ENCODE data around the gene STK31.
A peak's percentile ranks its signal among the peaks of the same experiment; 100 is the strongest.
"Not testable (repeated sequence)": the region's sequence is repeated elsewhere in the genome, so short reads cannot be mapped to it uniquely, and the experiment has no call there.

The STK31 gene, protein sequence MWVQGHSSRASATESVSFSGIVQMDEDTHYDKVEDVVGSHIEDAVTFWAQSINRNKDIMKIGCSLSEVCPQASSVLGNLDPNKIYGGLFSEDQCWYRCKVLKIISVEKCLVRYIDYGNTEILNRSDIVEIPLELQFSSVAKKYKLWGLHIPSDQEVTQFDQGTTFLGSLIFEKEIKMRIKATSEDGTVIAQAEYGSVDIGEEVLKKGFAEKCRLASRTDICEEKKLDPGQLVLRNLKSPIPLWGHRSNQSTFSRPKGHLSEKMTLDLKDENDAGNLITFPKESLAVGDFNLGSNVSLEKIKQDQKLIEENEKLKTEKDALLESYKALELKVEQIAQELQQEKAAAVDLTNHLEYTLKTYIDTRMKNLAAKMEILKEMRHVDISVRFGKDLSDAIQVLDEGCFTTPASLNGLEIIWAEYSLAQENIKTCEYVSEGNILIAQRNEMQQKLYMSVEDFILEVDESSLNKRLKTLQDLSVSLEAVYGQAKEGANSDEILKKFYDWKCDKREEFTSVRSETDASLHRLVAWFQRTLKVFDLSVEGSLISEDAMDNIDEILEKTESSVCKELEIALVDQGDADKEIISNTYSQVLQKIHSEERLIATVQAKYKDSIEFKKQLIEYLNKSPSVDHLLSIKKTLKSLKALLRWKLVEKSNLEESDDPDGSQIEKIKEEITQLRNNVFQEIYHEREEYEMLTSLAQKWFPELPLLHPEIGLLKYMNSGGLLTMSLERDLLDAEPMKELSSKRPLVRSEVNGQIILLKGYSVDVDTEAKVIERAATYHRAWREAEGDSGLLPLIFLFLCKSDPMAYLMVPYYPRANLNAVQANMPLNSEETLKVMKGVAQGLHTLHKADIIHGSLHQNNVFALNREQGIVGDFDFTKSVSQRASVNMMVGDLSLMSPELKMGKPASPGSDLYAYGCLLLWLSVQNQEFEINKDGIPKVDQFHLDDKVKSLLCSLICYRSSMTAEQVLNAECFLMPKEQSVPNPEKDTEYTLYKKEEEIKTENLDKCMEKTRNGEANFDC

DNA sequence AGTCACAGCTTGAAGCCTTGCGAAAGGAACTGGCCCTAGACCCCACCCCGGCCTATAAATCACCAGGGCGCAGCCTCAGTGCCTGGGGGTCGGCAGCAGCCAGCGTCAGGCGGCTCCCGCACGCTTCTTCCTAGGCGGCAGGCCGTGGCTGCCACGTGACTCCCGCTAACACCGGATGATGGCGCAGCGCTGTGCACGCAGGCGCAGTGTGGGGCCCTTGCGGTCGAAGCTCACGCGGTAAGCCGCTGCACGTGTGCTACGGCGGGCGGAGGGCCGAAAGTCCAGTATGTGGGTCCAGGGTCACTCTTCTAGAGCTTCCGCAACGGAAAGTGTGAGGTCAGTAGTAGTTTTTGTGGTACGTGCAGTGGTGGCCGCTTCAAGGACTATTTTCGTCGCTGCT, at the start of gene STK31:
Gene STK31 (plus strand): TSS at position 220 of the 400 bp plus-strand sequence. CDS start 67 bp downstream, at position 287.
- no peak for DNase-seq

DNA sequence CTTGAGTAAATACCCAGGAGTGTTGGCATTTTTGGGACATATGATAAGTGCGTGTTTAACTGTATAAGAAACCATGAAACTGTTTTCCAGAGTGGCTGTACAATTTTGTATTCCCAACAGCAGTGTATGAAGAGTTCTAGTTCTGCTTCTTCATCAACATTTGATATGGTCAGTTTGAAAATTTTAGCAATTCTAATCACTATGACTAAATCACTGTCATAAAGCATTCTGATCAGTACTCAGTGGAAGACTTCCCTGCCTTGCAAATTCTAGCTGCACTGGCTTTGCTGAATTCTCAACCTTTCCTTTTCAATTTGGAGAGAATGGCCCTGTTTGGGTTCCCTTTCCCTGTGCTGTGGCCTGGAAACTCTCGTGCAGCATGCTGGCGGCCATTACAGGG, 48.6 kb upstream of the STK31 start:
- no peak for DNase-seq

DNA sequence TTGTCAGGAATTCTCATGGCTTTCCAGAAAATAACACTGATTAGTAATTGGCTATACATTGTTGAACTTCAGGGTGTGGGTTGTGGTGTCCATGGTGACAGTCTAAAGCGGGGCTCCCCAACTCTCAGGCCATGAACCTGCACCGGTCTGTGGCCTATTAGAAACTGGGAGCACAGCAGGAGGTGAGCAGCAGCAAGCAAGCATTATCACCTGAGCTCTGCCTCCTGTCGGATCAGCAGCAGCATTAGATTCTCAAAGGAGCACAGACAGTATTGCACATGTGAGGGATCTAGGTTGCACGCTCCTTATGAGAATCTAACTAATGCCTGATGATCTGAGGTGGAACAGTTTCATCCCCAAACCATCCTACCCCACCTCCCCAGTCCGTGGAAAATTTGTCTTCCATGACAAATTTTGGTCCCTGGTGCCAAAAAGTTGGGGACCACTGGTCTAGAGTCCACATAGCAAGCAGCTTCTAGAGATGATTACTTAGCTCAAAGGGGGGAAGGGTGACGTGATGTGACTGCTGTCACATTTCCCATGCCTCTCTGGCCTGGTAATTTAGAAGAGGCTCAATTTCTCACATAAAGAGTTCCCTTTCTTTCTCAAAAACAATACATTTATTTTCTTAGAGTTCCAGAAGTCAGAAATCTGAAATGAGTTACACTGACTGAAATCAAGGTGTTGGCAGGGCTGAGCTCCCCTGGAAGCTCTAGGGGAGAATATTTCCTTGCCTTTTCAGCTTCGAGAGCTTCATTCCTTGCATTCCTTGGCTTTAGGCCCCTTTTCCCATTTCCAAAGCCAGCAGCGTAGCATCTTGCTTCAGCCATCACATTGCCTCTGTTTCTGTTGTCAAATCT, 47.7 kb upstream of the STK31 start:
- no peak for DNase-seq

DNA sequence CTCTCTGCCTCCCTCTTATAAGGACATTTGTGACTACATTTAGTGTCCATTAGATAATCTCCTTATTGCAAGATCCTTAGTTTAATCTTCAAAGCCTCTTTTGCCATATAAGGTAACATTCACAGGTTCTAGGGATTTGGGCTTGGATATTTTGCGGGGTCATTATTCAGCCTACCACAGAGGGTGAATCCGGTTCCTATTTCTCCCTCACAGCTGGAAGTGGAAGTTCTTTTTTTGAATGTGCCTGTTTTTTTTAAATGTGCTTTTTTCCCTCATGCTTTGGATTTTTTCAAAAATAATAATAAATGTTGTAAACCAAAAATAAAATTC, 47.1 kb upstream of the STK31 start:
- no peak for DNase-seq

DNA sequence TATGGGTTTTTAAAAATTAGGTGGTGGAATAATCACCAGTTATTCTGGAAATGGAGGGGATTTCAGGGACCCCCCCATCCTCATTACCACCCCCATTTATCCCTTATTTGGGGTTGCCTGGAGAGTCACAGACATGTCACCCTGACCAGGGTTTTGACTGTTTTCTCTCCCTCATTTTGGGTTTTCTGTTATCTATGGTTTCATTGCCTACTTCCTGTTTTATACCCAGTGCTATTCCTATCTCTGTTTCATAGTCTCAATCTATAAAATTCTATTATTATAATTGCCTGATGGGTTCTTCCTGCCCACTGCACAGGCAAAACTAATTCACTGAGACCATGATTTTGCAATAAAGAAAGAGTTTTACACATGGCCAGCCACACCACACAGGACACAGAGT, 45.9 kb upstream of the STK31 start:
- no peak for DNase-seq

DNA sequence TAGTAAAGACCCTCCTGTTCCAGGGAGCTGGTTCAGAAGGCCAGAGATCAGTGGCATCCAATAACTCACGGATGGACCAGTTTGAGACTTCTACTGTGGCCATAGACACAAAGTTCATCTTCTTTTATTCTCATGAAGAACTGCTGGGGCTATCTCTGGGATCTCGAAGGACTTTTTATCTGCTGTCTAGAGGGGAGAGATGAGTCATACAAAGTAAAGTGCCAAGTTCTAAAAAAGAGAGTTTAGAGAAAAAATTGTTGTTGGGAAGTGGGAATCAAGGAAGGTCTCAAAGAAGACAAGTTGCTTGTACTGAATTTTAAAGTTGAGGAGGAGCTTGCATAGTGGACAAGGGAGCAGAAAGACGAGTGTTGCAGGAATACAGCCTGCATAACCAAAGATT, 38.0 kb upstream of the STK31 start:
- DNase-seq, result no peak

DNA sequence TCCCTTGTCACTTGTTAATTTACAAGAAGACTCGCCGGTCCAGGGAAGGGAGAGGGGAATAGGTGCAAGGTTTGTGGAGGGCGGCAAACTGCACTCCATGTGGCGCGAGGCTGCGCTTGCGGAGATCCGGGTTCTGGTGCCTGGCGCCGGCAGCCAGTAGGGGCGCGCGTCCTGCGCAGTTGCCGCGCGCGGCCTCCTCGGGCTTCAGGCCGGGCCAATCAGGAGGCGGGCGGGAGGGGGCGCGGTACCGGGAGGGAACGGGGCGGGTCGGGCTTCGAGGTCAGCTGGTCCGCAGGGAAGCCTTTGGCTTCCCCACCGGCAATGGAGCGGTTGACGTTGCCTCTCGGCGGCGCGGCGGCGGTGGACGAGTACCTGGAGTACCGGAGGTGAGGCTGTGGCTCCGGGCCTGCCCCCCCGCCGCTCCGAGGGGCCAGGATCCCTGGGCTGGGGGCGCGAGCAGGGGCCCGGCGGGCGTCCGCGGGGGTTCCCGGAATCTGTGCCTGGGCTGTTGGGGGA, 30.1 kb upstream of the STK31 start, which contains the start of gene FAM221A:
Gene FAM221A (plus strand): TSS at position 302 of the 516 bp plus-strand sequence. CDS start 20 bp downstream, at position 322.
- peak; percentile 67 for DNase-seq

DNA sequence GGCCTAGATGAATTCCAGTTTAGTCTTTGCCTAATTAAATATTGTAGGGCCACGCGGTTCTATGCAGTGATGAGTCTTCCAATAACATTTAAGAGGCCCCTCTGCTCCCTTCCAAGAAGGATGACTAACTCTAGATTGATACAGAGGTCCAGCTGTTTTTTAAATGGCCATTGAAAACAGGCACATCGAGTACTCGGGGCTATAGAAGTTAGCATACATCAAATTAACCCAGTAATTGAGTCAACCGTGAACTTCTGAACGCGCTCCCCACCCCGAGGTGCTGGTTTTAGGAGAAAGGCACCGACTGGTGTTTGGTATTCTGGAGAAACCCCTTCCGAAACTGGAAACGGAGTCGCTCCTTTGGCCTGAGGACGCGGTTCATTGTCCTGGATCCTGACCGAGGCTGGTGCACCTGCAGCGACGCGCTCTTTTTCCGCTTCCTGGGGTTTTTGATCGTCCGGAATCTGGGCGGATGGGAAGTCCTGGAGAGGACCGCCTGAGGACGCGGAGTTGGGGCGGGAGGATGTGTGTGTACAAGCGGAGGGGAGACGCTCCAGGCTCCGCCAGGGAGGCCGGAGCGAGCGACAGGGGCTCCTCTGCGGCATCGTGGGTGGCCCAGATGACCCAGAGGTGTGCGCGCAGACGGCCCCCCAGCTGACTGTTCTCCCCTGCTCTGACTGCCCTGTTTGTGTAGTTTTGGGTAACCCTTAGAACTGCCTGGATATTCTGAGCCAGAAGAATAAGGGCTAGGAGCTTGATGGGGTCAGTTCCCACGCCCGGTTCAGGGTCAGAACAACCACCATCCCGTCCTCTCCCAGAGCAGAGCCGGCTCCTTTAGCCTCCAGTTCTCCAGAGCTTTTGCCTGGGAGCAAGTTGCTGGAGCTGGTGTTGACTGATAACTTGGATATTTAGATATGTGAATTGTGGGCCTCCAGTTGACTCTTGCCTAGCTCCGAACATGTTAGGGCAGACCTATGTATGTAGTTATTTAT, 29.3 kb upstream of the STK31 start:
- peak; percentile 46 for DNase-seq

DNA sequence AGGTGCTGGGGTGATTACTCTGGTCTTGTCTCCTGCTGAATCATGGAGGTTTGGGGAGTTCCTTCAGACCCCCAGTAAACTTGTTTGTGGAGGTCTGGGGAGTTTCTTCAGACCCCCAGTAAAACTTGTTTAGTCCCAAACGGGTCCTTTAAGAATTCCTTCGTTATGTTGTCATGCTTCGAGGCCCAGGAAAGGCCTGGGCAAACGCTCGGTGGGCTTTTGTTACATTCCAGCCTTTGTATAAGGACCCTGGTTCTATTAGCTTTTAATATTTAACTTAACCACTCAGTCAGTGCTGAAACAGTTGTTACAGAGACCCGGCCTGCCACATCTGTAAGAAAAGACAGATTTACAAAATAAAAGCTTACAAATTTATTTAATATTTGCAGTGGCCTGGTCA, 26.0 kb upstream of the STK31 start:
- DNase-seq, result not testable (repeated sequence)

DNA sequence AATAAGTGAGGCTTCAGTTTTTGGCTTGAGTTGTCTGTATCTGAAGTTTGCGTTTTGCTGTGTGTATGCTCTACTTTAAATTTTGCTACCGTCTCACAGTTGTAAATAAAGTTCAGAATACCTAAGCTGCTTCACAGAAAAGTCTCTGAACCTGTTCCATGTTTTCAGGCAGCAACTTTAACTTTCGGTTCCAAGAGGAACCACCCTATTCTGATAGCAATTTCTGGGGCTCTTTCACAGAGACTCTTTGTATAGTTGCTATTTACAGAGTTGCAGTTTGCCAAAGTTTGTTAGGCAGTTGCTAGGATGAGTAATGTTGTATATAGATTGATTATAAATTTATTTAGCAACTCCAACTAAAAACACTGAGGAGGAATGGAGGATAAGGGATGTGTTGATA, 24.3 kb upstream of the STK31 start:
- DNase-seq, result no peak

DNA sequence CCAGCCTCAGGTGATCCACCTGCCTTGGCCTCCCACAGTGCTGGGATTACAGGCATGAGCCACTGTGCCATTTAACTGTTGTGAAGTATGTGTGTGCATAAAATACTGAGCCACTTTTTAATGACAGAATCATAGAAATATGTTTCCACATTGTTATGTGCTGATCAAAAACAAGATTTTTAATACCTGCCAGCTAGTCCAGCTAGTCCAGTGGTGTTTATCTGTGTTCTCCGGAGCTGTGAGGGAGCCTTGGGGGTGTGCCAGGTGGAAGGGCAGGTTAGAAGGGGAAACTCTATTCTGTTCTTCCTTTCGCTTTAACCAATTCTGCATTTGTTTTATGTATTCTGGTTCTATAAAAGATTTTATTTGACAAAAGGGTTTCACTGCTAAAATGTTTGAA, 23.0 kb upstream of the STK31 start:
- no peak for DNase-seq

DNA sequence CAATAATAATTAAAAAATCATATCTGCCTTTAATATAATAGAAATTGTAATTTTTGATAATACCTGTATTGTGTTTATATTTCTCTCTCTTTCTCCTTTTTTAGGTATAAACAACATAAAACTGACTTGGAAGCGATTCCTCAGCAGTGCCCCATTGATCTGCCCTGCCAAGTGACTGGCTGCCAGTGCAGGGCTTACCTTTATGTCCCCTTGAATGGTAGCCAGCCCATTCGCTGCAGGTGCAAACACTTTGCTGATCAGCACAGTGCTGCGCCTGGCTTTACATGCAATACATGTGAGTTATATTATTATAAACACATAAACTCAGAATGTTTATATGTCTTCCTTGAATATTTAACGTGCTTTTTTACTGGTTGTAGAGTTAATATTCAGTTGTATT, 20.9 kb upstream of the STK31 start:
- DNase-seq, result no peak

DNA sequence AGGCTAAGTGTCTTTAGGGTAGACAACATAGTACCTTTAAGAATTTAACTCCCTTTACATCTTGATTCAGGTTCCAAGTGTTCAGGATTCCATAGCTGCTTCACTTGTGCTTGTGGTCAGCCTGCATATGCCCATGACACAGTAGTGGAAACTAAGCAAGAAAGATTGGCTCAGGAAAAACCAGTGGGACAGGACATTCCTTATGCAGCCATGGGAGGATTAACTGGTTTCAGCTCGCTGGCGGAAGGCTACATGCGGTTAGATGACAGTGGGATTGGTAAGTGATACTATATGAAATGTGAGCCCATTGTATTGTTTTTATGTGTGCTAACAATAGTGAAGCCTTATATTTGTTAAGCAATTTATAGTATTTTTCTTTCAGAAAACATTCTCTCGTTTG, 18.7 kb upstream of the STK31 start:
- DNase-seq, result no peak

DNA sequence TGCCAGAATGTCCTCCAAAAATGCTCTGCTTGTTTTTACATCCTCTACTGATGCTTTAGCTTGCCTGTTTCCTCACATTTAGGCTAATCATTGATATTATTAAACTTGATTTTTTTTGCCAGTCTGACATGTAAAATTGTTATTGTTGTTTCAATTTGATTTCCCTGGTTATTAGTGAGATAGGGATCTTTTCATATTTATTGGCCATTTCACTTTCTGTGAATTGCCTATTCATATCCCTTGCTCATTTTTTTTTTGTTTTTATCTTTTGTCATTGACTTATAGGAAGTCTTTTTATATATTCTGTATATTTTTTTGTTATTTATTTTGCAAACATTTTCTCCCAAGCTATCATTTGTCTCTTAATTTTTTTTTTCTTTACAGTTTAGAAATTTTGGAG, 16.8 kb upstream of the STK31 start:
- no peak for DNase-seq

DNA sequence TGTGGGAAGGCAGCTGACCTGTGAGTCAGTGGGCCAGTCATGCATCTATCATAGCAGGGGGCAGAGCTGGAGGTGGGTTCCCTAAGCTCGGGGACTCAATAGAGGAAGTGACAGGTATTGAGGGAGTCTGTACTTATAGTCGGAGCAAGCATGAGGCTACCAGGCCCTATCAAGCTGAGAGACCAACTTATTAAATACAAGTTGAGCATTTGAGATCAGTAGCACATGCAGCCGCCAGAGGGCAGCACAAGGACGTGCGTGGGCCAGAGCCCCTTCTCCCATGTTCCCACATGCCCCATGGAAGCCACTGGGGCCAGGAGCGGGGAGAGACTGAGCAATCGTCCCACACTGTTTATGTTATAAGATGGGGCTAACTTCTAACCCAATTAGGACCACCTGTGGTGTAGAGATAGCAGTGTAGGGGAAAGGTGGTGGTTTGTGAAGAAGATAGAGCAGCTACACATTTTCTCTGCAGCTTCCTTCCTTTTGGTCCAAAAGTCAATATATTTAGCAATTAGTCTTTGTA, 13.0 kb upstream of the STK31 start:
- DNase-seq, result peak; percentile 62

DNA sequence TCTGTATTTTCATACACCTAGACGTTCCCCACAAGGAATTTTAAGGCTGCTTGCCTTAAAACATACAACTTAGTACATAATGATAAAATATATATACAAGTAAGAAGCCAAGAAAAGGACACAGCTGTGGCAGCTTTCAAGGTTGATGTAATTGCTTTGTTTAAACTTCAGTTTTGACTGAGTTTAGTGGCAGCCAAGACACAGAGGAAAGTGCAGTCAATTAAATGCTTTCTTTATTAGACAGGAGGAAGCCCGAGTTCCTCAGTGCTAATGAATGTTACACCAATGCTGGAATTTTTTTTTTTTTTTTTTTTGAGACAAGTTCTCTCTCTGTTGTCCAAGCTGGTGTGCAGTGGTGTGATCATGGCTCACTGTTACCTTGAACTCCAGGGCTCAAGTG, 11.2 kb upstream of the STK31 start:
- no peak for DNase-seq

DNA sequence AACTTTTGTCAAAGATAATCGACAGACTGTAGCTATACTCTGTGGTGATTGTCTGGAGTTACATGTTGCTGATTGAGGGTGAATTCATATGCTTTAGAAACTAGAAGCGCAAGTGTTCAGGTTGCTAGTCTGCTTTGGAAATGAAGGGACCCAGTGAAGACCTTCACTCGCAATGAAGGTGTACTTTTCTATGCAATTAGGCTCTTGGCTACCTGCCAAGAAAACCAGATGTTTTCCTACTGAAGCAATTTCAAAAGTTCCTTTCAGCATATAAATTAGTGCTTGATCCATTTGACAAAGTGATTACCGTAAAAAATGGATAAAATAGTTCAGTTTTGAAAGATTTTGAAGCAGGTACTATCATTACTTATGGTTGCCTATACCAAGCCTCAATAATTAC, 10.0 kb upstream of the STK31 start:
- DNase-seq, result no peak

DNA sequence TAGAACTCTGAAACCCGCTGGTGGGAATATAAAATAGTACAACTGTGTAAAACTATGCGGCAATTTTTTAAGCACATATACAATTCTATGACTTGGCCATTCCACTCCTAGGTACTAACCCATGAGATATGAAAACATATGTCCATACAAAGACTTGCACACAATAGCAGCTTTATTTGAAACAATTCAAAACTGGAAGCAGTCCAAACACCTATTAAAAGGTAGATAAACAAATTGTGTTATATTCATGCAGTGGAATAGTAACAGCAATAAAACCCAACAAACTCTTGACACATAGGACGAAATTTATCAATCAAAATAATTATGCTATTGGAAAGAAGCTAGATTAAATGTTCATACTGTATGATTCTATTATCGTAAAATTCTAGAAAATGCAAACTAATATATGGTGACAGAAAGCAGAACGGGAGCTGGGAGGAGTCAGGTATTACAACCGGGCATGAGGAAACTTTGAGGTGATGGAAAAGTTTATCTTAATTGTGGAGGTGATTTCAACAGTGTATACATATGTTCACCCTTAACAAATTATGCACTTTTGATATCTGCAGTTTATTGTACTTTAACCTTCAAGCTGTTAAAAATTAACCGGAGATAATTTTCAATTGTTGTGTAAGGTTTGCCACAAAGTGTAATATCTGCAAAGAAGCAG, 803 bp upstream of the STK31 start:
- DNase-seq, result no peak

DNA sequence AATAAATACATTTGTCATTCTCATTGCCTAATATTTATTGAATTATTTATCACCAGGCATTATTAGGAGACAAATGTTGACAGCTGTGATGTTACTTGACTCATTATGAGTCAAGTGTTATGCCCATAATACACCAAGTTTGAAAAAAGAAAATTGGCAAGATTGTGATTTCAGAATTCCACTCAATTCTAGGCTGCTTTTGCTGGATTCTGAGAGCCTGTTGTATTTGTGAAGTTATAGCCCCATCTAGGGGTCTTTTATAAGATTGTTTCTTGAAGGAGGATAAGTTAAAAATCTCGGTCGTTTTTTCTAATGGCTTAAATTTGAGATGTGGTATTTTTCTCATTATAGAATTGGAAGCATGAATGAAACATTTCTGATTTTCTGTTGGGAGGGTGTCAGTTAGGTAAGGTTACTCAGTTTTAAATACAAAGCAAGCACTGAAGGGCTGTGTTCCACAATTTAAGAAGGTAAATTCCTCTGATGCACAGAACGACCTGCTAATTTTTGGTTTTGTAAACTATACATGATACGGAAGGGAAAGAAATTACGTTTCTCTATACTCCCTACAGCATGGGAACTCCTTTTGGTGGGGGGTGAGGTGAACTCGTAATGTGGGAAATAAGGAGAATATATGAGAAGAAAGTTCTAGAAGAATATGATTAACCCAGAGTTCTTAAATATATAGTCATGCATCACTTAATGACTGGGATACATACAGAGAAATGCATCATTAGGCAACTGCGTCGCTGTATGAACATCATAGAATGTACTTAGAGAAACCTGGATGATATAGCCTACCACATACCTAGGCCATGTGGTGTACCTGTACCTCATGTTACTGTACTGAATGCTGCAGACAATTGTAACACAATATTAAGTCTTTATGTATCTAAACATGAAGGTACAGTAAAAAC, 2.6 kb downstream of the STK31 start:
- DNase-seq, result peak; percentile 63
